Measurements from ENCODE around the gene TOMM6.

TOMM6 gene

DNA sequence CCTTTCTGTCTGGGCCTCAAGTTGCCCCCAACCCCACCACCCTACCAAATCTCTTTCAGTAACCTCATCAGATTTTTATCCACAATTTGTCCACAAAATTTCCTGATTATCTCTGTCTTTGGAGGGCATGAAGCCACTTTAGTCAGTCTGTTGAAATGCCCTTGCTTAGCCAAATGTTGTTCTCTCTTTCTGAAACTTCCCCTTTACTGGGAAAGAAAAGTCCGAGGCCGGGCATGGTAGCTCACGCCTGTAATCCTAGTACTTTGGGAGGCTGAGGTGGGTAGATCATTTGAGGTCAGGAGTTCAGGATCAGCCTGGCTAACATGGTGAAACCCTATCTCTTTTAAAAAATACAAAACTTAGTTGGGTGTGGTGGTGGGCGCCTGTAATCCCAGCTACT lies 33.8 kb downstream of the TOMM6 start:
- no peak for DNase-seq (ENCODE audit: extremely low read depth, low read depth)

GRCh38 chr6:41822021-41822420 lies 34.5 kb downstream of the TOMM6 start:
- TF ChIP-seq CTCF (IDR thresholded peaks at IDR 0.05; ENCODE audit: low read depth, low read length, missing control alignments), result no peak
- no peak for DNase-seq (ENCODE audit: extremely low read depth, low read depth)
- no peak overlapping the region for H3K4me3 ChIP-seq (replicated peaks; ENCODE audit: low read depth, low read length)

More for the DNA sequence above, 33.8 kb downstream of the TOMM6 start:
- H3K4me3 ChIP-seq (replicated peaks; ENCODE audit: low read depth, low read length), result no peak overlapping the region
- no peak for TF ChIP-seq CTCF (IDR thresholded peaks at IDR 0.05; ENCODE audit: low read depth, low read length, missing control alignments)

DNA sequence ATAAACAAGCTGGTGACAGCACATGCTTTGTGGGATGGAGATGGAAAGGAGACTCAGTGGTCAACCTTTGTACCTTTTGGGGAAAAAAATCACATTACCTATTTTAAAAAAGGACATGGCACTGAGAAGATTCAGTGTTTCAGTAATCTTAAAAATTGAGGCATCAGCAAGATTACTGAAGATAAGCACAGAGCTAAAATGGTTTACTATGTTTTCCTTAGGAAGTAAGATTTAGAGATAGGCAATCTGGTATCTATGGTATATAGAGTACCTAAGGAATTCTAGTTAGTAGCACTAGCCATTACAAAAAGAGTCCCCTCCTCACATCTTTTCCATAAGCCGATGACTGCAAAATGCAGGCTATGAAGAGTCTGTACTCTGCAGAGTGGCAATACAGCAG lies 35.7 kb downstream of the TOMM6 start:
- no peak overlapping the region for H3K4me3 ChIP-seq (replicated peaks; ENCODE audit: low read depth, low read length)
- TF ChIP-seq CTCF (IDR thresholded peaks at IDR 0.05; ENCODE audit: low read depth, low read length, missing control alignments), result no peak
- no peak for DNase-seq (ENCODE audit: extremely low read depth, low read depth)

DNA sequence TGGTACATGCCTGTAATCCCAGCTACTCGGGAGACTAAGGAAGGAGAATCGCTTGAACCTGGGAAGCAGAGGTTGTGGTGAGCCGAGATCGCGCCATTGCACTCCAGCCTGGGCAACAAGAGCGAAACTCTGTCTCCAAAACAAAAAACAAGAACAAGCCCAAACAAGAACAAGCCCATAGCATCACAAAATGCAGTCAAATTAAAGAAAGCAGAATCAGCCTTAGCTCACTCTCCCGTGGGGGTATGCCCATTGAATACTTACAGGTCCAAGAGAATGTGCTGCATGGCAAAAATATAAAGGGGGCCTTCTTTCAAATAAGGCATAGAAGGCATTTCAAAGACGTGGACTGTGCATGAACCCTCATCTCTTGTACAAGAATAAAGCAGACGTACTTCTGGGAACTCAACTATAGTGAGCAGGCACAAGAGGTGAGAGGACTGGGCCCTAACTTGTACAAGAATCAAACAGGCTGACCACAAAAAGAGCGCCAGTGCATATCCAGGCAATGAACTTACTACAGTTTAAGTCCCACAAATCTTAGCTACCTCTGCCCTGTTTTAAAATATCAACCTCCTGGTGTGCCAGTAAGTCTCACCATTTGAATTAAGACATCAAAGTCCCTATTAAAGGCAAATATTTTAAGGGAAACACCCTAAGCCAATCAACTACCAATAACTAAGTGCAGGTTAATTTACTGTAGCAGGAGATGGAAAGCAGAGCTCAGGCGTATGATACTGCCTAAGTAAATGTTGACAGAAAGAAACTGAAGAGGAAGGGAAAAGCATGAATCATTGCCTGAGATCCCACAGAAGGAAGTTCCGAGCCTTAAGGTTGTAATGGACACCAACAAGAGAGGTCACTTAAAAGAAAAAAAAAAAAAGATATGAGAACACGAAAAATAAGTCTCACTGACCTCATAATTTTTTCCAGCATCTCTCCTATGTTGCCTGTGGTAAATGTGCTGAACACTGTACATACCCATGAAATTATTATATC lies 37.4 kb downstream of the TOMM6 start:
- H3K4me3 ChIP-seq (replicated peaks; ENCODE audit: low read depth, low read length), result no peak overlapping the region
- no peak for TF ChIP-seq CTCF (IDR thresholded peaks at IDR 0.05; ENCODE audit: low read depth, low read length, missing control alignments)
- DNase-seq (ENCODE audit: extremely low read depth, low read depth), result no peak

GRCh38 chr6:41826343-41827022 lies 39.0 kb downstream of the TOMM6 start:
- TF ChIP-seq CTCF (IDR thresholded peaks at IDR 0.05; ENCODE audit: low read depth, low read length, missing control alignments), result no peak
- DNase-seq (ENCODE audit: extremely low read depth, low read depth), result no peak

GRCh38 chr6:41832263-41832662 lies 44.8 kb downstream of the TOMM6 start:
- H3K4me3 ChIP-seq (replicated peaks; ENCODE audit: low read depth, low read length), result no peak overlapping the region
- no peak for TF ChIP-seq CTCF (IDR thresholded peaks at IDR 0.05; ENCODE audit: low read depth, low read length, missing control alignments)
- no peak for DNase-seq (ENCODE audit: extremely low read depth, low read depth)

More at GRCh38 chr6:41826343-41827022, 39.0 kb downstream of the TOMM6 start:
- no peak overlapping the region for H3K4me3 ChIP-seq (replicated peaks; ENCODE audit: low read depth, low read length)
